ENCODE data around the gene E2F7.

The E2F7 gene

DNA sequence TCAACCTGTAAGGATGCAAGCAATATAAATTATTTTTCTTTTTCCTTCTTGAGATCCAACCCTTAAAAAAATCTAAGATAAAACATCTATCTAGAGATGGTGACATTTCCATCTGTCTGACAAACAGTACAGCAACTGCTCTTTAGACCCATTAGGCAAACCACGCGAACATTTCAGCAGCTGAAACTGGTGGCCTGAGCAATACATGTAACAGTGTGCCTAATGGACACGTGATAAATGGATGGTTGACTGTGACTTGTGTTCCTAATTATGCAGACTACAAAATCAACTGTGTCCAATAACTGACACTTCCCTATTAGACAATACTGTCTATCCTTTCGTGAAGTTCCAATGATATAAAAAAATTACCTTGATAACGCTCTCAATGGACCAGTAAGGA, 18.9 kb downstream of the E2F7 start:
- TF ChIP-seq TEAD4 (IDR thresholded peaks at IDR 0.05) (no peak), NFIC (IDR thresholded peaks at IDR 0.05) (no peak), EP300 (IDR thresholded peaks at IDR 0.05; ENCODE audit: borderline replicate concordance) (no peak), YY1 (IDR thresholded peaks at IDR 0.05; ENCODE audit: low read depth) (no peak), CEBPB (IDR thresholded peaks at IDR 0.05) (no peak), RAD21 (IDR thresholded peaks at IDR 0.05; ENCODE audit: low read depth) (no peak), TAF1 (IDR thresholded peaks at IDR 0.05; ENCODE audit: low read depth) (no peak), EGR1 (IDR thresholded peaks at IDR 0.05) (no peak), CREB1 (IDR thresholded peaks at IDR 0.05; ENCODE audit: low read depth) (no peak), FOXM1 (IDR thresholded peaks at IDR 0.05; ENCODE audit: borderline replicate concordance, low read depth) (no peak), TCF12 (IDR thresholded peaks at IDR 0.05; ENCODE audit: low read depth) (no peak), ZBTB7A (IDR thresholded peaks at IDR 0.05; ENCODE audit: low read depth) (no peak)
- TF ChIP-seq, protein P1, sequence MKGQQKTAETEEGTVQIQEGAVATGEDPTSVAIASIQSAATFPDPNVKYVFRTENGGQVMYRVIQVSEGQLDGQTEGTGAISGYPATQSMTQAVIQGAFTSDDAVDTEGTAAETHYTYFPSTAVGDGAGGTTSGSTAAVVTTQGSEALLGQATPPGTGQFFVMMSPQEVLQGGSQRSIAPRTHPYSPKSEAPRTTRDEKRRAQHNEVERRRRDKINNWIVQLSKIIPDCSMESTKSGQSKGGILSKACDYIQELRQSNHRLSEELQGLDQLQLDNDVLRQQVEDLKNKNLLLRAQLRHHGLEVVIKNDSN (IDR thresholded peaks at IDR 0.05) = no peak
- TF ChIP-seq, protein P2, sequence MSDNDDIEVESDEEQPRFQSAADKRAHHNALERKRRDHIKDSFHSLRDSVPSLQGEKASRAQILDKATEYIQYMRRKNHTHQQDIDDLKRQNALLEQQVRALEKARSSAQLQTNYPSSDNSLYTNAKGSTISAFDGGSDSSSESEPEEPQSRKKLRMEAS (IDR thresholded peaks at IDR 0.05) = no peak
- TF ChIP-seq, protein P3, sequence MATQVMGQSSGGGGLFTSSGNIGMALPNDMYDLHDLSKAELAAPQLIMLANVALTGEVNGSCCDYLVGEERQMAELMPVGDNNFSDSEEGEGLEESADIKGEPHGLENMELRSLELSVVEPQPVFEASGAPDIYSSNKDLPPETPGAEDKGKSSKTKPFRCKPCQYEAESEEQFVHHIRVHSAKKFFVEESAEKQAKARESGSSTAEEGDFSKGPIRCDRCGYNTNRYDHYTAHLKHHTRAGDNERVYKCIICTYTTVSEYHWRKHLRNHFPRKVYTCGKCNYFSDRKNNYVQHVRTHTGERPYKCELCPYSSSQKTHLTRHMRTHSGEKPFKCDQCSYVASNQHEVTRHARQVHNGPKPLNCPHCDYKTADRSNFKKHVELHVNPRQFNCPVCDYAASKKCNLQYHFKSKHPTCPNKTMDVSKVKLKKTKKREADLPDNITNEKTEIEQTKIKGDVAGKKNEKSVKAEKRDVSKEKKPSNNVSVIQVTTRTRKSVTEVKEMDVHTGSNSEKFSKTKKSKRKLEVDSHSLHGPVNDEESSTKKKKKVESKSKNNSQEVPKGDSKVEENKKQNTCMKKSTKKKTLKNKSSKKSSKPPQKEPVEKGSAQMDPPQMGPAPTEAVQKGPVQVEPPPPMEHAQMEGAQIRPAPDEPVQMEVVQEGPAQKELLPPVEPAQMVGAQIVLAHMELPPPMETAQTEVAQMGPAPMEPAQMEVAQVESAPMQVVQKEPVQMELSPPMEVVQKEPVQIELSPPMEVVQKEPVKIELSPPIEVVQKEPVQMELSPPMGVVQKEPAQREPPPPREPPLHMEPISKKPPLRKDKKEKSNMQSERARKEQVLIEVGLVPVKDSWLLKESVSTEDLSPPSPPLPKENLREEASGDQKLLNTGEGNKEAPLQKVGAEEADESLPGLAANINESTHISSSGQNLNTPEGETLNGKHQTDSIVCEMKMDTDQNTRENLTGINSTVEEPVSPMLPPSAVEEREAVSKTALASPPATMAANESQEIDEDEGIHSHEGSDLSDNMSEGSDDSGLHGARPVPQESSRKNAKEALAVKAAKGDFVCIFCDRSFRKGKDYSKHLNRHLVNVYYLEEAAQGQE (IDR thresholded peaks at IDR 0.05; ENCODE audit: low read depth) = no peak

DNA sequence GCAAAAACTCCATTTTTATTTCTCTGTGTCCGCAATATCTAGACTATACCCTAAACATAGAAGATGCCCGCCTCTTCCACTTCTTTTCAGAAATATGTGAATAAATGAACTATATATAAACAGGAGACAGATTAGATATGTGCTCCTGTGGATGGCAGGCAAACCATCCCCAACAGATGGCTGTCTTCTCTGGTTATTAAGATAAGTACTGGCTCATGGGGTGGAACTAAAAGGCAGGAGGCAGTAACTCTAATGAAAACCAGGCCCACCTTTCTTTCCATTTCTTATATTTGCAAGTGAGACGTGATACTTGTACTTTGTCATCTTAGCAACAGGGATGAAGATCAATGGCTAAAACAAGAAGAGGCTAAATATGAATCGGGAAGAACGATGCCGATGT, 20.2 kb downstream of the E2F7 start:
- TF ChIP-seq, protein P1 (IDR thresholded peaks at IDR 0.05) = no peak
- TF ChIP-seq RAD21 (IDR thresholded peaks at IDR 0.05; ENCODE audit: low read depth) (no peak), ZBTB7A (IDR thresholded peaks at IDR 0.05; ENCODE audit: low read depth) (no peak)

DNA sequence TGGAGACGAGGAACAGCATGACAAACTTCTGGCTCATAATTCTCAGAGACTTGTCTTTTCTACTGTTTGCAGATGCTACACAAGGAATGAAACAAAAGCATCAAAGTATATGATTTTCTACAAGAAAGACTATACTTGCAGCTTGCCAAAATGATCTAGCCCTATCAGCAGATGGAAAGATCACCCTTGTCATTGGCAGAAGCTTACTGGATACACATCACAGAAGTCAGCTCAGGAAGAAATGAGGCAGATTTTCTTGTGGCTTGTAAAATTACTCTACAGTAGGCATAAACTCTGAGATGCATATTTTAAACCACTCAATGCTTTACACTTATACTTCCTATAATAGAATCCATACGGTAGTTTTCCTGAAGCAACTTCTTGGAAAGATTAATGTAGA, 20.6 kb downstream of the E2F7 start:
- TF ChIP-seq, protein P3 (IDR thresholded peaks at IDR 0.05; ENCODE audit: low read depth) = no peak
- no peak for TF ChIP-seq FOXM1 (IDR thresholded peaks at IDR 0.05; ENCODE audit: borderline replicate concordance, low read depth)
- TF ChIP-seq EP300 (IDR thresholded peaks at IDR 0.05; ENCODE audit: borderline replicate concordance) = no peak
- no peak for TF ChIP-seq TCF12 (IDR thresholded peaks at IDR 0.05; ENCODE audit: low read depth)
- TF ChIP-seq TEAD4 (IDR thresholded peaks at IDR 0.05) = no peak
- no peak for TF ChIP-seq ZBTB7A (IDR thresholded peaks at IDR 0.05; ENCODE audit: low read depth)
- no peak for TF ChIP-seq CEBPB (IDR thresholded peaks at IDR 0.05)
- TF ChIP-seq NFIC (IDR thresholded peaks at IDR 0.05) = no peak
- no peak for TF ChIP-seq CREB1 (IDR thresholded peaks at IDR 0.05; ENCODE audit: low read depth)
- TF ChIP-seq, protein P1 (IDR thresholded peaks at IDR 0.05) = no peak
- no peak for TF ChIP-seq RAD21 (IDR thresholded peaks at IDR 0.05; ENCODE audit: low read depth)
- no peak for TF ChIP-seq EGR1 (IDR thresholded peaks at IDR 0.05)
- TF ChIP-seq, protein P2 (IDR thresholded peaks at IDR 0.05) = no peak

DNA sequence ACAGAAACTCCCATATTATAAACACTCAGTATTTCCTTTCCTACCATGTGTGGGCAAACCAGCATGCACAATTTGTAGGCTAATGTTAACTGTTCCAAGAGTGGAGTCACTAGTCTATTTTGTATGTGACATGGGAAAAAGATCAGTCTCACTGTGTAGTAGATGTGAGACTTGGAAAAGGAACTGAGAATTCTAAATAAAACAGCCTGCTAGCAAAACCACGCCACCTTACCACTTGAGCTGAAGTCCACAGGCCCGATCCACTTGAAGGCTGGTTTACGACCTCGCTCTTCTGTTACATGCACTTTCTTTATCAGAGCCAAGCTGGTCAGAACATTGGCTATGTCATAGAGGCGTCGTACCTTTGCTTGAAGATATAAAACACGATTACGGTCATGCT, 22.5 kb downstream of the E2F7 start:
- no peak for TF ChIP-seq CREB1 (IDR thresholded peaks at IDR 0.05; ENCODE audit: low read depth)
- no peak for TF ChIP-seq TAF1 (IDR thresholded peaks at IDR 0.05; ENCODE audit: low read depth)
- TF ChIP-seq RAD21 (IDR thresholded peaks at IDR 0.05; ENCODE audit: low read depth) = no peak
- TF ChIP-seq EP300 (IDR thresholded peaks at IDR 0.05; ENCODE audit: borderline replicate concordance) = no peak
- no peak for TF ChIP-seq FOXM1 (IDR thresholded peaks at IDR 0.05; ENCODE audit: borderline replicate concordance, low read depth)
- TF ChIP-seq ZBTB7A (IDR thresholded peaks at IDR 0.05; ENCODE audit: low read depth) = no peak
- TF ChIP-seq, protein P3 (IDR thresholded peaks at IDR 0.05; ENCODE audit: low read depth) = no peak
- TF ChIP-seq EGR1 (IDR thresholded peaks at IDR 0.05) = no peak
- no peak for TF ChIP-seq TCF12 (IDR thresholded peaks at IDR 0.05; ENCODE audit: low read depth)
- TF ChIP-seq CEBPB (IDR thresholded peaks at IDR 0.05) = no peak
- TF ChIP-seq, protein P2 (IDR thresholded peaks at IDR 0.05) = no peak
- no peak for TF ChIP-seq YY1 (IDR thresholded peaks at IDR 0.05; ENCODE audit: low read depth)
- TF ChIP-seq NFIC (IDR thresholded peaks at IDR 0.05) = no peak
- TF ChIP-seq, protein P1 (IDR thresholded peaks at IDR 0.05) = no peak
- TF ChIP-seq TEAD4 (IDR thresholded peaks at IDR 0.05) = no peak

Data from Ishikawa (cell line).